ENCODE results near the gene SF3B2.

SF3B2 gene

DNA sequence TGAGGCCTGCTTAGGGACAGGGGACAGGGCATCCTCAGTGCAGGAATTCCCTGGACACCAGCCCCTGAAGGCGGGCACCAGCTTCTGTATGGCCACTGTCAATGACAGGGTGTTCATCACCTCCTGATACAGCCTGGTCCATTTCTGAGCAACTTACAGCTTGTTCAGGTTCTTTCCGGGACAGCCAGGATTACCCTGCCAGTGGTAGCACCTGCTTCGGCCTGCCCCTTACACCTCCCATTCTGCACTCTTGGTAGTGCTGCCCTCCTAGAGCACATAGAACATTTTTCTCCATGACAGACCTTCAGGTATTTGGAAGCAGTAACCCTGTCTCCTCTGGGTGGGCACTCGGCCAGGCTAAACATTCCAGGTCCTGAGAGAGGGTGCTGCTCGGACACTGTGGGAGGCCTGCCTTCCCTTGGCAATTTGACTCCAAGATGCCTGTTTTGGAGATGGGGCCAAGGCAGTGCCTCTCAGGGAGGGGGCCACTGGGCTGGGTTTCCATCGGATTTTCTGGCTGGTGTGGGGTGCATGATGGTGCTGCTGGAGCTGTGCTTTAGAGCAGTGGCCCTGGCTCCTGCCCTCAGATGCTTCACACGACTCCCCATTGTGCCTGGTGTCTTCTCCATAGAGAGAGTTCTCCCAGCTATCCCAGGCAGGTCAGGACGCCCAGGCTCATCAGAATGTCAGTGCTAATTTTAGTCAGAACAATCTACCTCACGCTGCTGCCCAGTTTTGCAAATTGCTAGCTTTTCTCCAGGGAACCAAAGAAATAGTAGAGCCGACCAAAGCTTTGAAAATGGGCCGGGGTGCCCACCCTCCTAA is 4.4 kb upstream of the SF3B2 start:
- DNase-seq (ENCODE audit: low spot score): no peak

DNA sequence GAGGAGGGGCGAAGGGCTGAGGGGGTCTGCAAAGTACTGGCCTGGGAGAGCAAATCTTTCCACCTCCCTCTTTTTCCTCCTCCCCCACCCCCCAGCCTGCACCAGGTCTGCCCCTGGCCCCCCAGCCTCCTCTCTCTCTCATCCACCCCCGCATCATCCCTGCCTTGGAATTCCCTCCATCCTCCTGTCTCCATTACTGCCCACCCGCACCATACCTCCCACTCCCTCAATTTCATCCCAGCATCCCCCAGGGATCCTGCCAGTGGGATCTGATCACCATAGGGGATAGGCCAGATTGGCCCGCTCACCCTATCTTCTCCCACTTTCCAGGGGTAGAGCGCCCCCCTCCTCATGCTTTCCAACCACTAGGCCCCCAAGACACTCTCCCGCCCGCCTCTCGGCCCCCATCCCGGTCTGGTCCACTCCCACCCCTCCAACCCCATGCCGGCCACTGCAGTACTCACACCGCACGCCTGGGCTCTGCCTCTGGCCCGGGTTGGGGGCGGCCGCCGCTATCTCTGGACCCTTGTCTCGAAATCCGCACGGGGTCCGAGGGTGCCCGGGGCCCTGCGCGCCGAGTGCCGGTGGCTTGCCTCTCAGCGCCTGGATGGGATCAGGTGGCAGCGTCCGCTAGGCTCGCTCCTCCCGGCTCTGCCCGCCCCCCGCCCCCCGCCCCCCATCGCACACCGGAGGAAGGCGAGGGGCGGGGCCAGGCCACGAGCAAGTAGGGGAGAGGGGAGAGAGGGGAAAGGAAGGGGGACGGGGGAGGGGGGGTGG is 3.4 kb upstream of the SF3B2 start, which contains the start of gene GAL3ST3:
Gene GAL3ST3 (minus strand): TSS at position 615 of the 777 bp plus-strand sequence. CDS start 3,746 bp downstream, outside the sequence.
- DNase-seq (ENCODE audit: low spot score): no peak

DNA sequence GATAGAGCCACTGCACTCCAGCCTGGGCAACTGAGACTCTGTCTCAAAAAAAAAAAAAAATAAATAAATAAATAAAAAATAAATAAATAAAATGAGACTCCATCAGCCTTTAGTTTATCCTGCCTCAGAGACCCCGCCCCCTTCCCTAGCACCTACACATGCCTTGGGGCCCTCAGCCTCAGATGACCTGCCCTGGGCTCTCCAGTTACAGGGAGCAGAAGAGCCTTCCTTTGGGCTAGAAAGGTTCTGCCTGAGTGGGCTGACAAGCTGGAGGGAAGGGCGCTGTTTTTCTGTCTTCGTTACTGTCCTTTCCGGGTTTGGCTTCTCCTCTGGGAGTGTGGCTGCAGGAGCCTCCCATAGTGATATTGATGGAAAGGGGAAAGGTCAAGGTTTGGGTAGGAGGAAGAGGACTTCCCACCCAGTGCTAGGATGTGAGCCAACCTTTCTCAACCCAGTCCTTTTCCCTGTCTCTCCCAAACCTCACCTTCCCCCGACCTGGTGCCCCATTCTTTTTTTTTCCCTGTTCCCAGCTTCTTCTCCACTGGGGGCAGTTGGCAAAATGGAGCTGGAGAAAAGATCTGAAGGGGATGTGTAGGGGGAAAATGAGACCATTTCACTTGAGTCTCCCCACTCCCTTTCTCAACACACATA is 1.5 kb upstream of the SF3B2 start:
- no peak for DNase-seq (ENCODE audit: low spot score)

DNA sequence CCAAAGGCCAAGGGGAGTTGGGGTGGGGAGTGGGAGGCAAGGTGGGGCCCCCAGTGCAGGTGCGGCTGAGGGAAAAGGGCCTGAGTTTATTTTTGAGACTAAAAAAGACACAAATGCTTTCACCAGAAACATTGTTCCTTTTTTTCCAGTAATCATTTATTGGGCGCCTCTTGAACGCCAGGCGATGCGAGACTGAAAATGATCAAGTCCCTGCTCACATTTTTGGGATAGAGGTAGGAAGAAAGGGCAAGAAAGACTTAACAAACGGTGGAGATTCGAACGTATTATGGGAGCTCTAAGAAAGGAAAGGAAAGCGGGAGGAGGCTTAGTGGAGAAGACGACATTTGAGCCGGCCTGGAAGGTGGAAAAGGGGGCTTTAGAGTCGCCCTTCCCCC is 796 bp upstream of the SF3B2 start:
- DNase-seq (ENCODE audit: low spot score): no peak

DNA sequence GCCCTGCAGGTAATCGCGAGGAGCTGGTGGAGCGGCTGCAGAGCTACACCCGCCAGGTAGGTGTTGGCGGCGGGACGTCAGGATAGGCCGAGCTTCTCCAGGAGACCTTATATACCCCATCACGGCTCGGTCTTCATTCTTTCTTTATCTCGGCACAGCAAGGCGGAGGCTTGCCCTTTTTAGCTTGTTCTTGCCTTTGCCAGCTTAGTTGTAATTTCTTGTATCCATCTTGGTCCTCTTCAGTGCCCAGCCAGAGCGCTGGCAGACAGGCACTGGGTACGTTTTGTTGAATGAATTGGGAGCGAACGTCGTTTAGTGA is 459 bp downstream of the SF3B2 start:
- no peak for DNase-seq (ENCODE audit: low spot score)

DNA sequence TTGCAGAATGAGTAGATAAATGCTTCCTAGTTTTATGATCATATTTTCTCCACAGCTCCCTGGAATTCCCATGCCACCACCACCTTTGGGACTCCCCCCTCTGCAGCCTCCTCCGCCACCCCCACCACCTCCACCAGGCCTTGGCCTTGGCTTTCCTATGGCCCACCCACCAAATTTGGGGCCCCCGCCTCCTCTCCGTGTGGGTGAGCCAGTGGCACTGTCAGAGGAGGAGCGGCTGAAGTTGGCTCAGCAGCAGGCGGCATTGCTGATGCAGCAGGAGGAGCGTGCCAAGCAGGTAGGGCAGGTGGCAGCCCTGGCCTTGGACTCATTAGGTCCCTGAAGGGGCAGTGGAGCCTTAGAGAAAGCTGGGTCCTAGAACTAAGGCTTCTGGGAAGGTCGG is 2.9 kb downstream of the SF3B2 start:
- no peak for DNase-seq (ENCODE audit: low spot score)

DNA sequence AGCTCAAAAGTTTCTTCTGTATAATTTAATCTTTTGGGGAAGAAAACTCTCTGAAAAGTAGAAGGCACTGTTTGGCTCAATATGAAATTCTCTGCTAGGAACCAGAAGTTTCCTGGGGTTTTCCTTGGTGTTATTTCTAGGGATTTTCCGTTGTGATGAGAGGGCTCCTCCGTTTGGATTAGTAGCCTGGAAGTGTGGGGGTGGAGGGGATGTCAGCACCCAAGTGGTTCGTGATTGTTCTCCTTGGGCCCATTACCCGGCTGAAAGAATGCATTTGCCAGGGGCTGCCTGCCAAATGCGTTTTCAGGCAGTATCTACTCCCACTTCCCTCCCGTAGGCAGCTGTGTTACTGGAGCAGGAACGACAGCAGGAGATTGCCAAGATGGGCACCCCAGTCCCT is 4.3 kb downstream of the SF3B2 start:
- no peak for DNase-seq (ENCODE audit: low spot score)

DNA sequence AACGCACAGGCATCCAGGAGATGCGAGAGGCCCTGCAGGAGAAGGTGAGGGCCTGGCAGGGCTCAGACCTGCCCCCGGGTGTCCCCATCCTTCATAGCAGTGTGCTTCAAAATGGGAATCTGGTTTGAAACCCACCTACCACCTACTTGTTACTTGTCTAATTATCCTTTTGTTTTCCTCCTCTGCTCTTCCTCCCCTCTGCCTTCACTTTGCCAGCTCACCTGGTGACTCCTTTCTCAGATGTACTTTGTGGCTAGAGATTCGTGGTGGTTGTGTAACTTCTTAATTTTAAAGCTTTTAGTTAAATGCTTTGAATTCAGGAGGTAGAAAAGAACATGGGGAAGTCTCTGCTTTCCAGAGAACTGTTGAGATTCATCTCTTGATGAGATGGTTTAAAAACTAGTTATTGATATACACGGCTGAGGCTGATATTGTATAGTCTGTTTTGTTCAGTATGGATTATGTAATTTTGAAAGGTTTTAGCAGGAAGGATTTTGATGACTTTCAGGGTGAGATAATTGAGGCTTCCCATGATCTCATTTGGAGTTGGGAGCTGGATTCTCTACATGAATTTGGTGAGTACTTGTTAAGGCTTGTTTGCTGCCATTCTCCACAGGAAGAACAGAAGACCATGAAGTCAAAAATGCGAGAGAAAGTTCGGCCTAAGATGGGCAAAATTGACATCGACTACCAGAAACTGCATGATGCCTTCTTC is 8.0 kb downstream of the SF3B2 start:
- DNase-seq (ENCODE audit: low spot score): no peak

DNA sequence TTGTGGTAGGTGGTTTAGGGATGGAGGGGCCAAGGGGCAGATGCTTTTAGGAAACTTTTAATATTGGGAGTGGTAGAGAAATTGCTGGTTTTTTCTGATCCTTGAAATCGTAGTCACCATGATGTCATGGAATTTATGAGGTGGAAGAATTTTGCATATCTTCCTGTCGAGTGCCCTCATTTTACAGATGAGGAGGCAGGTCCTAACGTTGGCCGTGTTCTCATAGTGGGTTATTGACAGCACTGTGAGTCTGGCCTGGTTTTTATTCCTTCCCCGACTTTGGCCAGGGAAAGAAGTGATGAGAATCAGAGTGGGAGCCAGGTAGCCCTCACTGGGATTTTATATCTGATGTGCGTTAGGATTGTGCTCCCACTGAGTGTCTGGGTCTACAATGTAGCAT is 9.1 kb downstream of the SF3B2 start:
- no peak for DNase-seq (ENCODE audit: low spot score)

DNA sequence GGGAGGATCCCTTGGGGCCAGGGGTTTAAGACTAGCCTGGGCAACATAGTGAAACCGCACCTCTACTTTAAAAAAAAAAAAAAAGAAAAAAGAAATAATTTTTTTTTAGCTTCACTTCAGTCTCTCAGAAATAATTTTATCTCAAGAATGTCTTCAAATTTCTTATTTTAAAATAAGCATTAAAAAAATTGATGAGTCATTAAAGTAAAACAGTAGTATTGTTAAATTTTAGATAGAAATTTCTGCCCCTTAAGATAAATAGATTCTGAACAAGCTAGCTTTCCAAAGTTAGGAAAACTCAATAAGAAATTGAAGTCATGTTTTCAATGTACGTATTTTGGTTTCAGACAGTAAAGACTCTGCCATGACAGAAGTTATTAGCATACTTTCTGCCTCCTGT is 10.2 kb downstream of the SF3B2 start:
- DNase-seq (ENCODE audit: low spot score): no peak

DNA sequence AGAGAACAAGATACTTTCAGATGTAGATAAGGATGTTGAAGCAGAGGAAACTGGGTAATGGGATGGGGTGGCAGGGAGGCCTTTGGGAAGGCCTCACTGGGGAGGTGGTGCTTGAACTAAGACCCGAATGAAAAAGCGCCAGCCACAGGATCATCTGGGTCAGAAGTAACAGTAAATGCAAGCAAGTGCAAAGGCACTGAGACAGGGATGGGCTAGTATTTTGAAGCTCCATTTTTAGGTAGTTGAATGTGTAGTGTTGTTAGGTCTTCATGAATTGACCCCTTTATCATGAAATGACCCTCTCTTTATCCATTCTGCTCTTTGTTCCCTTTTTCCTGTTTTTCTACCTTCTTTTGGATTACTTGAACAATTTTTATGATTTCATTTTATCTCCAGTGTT is 11.7 kb downstream of the SF3B2 start:
- DNase-seq (ENCODE audit: low spot score): no peak

DNA sequence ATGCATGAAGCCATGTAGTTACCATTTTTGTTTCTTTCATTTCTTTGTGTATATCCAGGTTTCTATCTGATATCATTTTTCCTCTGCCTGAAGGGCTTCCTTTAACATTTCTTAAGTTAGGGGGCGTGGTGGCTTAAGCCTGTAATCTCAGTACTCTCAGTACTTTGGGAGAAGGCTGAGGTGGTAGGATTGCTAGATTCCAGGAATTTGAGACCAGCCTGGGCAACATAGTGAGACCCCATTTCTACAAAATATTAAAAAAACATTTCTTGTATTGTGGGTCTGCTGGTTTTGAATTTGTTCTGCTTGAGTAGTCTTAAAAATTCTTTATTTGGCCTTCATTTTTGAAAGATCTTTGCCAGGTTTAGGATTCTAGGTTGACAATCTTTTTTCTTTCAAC is 12.4 kb downstream of the SF3B2 start:
- no peak for DNase-seq (ENCODE audit: low spot score)

DNA sequence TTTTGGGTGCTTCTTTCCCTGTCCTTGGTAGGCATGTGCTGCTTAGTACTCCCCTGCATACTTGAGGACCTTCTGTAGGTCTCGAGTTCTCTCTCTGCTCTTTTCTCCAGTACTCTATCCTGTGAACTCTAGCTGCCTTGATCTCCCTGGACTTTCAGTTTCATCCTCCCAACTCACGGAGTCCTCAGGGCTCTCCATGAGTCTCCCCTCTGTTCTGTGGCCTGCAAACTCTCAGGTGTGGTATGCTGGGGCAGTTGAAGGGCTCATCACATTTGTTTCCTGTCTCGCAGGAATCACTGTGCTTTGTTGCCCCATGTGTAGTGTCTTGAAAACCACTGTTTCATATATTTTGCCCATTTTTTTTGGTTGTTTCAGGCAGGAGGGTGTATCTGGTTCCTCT is 14.6 kb downstream of the SF3B2 start:
- DNase-seq (ENCODE audit: low spot score): no peak

DNA sequence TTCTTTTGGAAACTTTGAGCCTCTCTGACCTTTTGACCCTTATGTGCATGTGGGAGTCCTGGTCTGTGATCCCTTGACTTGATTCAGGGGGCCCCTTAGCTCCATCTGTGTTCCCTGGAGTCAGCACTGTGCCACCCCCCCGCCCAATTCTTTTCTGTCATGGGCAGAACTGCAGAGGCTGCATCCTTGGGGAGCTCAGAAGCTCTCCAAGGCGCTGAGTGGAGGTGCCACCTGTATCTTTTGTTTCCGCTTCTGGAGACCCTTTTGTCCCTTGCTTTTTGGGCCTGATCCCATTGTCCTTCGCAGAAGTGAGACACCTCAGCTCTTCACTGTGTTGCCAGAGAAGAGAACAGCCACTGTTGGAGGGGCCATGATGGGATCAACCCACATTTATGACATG is 15.5 kb downstream of the SF3B2 start:
- DNase-seq (ENCODE audit: low spot score): no peak

DNA sequence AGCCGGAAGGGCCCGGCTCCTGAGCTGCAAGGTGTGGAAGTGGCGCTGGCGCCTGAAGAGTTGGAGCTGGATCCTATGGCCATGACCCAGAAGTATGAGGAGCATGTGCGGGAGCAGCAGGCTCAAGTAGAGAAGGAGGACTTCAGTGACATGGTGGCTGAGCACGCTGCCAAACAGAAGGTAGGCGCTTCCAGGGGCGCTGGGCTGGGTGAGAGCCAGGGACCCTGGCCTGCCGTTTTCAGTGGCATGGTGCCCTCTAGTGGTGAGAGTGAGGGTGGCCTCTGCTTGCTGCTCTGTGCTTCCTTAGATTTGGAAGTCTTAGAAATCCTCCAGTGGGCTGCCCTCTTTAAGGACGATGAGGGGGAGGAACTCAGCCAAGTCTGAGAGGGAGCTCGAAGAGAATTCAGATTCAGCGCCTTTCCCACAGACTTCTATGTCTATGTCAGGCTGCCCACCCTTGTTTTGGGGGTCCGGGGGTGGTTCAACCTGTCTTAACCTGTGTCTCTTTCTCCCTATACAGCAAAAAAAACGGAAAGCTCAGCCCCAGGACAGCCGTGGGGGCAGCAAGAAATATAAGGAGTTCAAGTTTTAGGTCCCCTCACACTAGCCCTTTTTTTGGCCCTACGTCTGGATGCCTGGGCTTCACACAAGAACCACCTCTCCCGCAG is 16.1 kb downstream of the SF3B2 start:
- DNase-seq (ENCODE audit: low spot score): peak; percentile 60

DNA sequence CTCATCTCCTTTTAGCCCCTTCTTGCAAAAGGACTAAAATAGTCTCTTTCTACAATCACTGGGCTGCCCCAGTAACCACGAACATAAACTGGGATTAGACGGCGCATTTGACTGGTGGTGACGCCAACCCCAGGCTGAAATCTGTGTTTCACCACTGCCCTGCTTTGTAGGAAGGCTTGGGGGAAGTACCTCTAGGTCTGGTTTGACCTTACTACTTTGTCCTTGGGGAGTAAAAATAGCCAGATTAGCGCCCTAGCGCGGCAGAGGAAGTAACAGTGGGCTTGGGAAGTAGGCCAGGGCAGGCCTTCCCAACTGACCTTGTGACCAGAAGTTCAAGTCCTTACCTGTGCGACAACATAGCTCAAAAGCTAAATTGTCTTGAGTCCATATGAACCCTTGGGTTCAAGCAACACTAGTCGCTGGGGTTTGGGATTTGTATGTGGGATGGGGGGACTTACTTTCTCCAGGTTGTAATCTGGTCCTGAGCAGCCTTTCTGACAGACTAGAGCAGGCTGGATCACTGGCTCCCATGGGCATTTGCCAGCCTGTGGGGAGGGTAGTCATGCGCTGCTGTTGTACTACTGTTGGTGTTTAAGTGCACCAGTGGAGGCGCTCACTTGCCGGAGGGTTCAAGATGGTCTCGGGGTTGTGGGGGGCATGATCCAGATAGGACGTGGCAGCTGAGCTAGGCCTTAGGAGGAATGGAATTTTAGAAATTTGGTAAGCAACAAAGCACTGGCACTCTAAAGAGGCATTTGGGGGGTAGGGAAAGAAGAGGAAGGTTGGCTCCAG is 17.0 kb downstream of the SF3B2 start:
- DNase-seq (ENCODE audit: low spot score): peak; percentile 18

DNA sequence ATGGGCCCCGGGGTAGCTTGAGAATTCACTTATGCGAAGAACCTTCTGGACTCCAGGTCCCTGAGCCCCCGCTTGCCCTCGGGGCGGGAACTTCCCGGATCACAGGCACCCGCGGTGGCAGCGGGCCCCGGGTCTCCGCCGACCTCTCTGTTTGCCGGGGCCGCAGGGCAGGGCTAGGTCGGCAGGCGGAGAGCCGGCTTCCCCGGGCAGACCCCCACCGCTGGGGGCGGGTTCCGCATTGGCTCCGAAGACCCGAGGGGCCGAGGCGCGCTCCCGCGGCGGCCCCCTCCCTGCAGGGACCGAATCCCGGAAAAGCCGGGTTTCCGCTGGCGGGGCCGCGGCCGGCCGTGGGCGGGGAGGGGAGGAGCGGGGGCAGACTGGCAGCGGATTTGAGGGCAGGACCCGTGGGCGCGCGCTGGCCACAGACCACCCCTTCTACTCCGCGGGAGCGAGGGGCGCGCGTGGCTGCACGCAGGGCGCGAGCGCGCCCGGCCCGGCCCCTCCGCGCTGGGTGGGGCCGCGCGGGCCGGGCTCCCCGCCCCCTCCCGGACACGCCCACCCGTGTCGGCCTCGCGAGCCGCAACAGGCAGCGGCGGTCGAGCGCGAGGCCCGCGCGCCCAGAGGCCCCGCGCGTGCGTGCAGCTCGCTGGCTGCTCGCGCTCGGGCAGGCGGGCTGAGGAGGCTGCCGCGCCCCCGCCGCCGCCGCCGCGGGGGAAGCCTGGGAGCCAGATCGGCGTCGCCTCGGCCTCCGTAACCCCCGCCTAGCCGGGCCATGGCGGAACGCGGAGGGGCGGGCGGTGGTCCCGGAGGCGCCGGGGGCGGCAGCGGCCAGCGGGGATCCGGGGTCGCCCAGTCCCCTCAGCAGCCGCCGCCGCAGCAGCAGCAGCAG is 17.8 kb downstream of the SF3B2 start, which contains the start of gene PACS1:
Gene PACS1 (plus strand): TSS at position 558 of the 889 bp plus-strand sequence. CDS start 215 bp downstream, at position 773.
- DNase-seq (ENCODE audit: low spot score): peak; percentile 54

DNA sequence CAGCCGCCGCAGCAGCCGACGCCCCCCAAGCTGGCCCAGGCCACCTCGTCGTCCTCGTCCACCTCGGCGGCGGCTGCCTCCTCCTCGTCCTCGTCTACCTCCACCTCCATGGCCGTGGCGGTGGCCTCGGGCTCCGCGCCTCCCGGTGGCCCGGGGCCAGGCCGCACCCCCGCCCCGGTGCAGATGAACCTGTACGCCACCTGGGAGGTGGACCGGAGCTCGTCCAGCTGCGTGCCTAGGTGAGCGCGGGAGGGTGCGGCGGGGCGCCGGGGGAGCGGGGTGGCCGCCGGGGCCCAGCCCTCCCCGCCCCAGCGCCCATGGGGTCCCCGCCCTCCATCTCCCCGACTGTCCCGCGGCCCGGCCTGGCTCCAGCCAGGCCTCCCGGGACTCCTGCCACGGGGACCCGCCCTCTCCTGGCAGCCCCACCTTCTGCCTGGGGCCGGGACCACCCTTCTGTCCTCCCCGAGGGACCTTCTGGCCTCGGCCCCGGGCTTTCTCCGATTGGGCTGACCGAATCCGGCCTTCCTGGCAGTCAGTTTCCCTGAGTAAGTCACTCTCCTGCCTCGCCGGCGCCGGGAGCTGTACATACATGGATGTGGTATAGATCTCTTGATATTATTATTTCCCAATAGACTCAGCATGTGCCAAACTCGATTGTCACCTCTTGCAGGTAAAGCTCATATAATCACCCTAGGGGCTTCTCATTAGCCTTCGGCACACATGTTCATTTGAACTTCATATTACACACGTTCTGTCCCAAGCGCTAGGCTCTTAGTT is 18.6 kb downstream of the SF3B2 start:
- peak; percentile 41 for DNase-seq (ENCODE audit: low spot score)

DNA sequence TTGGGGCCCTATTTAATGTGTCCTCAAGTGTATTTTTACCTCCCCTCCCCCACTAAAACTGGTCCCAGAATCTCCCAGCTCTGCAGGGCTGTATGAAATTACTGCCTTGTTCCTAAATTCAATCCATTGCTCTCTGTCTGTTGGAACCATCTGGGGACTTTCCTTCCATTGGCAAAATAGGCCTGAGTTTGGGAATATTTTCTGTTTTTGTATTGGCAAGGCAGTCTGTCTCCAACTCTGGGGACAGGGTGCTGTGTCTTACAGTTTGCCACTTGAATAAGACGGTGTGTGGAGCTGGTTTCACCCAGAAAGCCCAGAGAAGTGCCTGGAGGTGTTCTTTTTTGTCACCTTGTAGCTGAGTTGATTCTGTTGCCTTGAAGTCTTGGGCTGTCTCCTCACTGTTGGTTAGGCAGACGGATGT is 19.2 kb downstream of the SF3B2 start:
- no peak for DNase-seq (ENCODE audit: low spot score)
